Stimulated activated CD8-positive, alpha-beta memory T cell treated with anti-CD3 and anti-CD28 coated beads, Interleukin-7, amount 100 ng/mL, for 4 hours (primary cell): ENCODE measurements around the gene MIA2.
A peak's percentile ranks its signal among the peaks of the same experiment; 100 is the strongest.
"Not testable (repeated sequence)": the region's sequence is repeated elsewhere in the genome, so short reads cannot be mapped to it uniquely, and the experiment has no call there.

Experiments
- DNase-seq, 2 donors: peaks; one replicate each; pipeline ENCODE4 v3.0.0-alpha.2; 2020; ENCODE audit warnings: low read depth in 2 of 2

Gene MIA2

DNA sequence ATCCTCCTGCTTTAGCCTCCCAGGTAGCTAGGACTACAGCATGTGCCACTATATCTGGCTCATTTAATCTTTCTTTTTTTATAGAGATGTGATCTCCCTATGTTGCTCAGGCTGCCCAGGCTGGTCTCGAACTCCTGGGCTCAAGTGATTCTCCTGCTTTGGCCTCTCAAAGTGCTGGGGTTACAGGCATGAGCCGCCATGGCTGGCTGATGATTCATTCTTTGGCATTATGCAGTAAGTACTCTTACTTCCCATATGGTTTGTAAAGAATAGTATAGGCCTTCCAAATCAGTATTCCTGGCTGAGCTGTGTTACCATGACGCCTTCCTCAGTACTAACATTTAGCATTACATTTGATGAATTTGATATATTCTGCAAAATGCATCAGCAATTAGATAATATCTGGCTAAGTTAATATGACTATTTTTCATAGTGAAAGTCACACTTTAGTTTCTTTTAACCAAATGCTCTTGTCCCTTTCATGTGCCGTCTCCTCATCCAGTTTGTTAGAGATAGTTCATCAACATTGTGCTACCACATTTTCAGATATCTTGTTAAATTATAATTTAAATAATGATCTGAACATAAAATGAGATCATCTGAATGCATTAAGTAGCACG lies 3.2 kb upstream of the MIA2 start:
- DNase-seq = no peak

DNA sequence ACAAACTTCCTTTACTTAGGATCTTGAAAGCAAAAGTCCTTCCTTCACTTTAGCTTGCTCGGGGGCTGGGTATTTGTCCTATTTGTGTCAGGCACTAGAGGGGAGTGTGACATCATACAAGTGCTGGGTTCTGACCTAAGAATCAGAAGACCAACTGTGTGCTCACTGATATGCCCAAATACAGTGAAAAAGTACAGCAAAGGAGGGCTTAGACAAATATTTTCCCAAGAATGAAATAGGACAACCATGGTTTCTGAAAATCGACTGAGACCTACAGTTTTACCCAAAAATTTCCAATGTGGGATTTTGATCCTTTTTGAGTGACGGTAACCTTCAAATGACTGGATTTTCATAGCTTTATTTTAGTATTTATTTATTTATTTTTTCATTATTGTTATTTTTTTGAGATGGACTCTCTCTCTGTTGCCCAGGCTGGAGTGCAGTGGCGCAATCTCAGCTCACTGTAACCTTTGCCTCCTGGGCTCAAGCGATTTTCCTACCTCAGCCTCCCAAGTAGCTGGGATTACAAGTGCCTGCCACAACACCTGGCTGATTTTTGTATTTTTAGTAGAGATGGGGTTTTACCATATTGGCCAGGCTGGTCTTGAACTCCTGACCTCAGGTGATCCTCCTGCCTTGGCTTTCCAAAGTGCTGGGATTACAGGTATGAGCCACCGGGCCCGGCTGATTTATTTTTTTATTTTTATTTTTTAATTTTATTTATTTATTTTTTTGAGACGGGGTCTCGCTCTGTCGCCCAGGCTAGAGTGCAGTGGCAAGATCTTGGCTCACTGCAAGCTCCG lies 1.8 kb upstream of the MIA2 start:
- peak in 1 of 2 donors; percentile 19 for DNase-seq

DNA sequence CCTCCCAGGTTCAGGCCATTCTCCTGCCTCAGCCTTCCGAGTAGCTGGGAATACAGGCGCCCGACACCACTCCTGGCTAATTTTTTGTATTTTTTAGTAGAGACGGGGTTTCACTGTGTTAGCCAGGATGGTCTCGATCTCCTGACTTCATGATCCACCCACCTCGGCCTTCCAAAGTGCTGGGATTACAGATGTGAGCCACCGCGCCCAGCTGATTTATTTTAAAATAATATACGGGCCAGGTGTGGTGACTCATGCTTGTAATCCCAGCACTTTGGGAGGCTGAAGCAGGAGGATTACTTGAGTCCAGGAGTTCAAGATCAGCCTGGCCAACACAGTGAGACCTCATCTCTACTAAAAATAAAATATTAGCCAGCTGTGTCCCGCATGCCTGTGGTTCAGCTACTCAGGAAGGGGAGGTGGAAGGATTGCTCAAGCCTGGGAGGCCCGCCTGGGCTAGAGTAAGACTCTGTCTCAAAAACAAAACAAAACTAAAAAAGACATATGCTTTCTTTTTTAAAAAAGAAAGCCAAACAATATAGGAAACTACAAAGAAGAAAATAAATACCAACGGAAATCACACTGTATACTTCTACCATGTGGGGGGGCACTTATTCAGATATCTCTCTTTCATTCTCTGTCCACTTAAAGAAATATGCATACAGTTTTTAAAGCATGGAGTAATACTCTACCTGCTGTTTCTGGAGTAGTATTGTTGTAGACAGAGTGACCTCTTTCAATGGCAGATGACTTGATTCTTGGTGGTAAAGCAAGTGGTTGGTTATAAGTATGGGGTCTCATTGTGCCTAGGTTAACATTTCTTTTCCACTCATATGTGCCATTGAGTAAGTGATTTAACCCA lies 930 bp upstream of the MIA2 start:
- DNase-seq = no peak

DNA sequence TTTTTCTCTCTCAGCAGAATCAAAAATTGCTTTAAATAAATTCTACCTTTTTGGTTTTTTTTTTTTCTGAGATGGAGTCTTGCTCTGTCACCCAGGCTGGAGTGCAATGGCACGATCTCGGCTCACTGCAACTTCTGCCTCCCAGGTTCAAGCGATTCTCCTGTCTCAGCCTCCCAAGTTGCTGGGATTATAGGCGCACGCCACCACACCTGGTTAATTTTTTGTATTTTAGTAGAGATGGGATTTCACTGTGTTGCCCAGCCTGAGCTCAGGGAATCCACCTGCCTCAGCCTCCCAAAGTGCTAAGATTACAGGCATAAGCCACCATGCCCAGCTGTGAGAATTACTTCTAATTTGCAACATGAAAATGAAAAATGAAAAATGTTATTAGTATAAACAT lies 1.3 kb downstream of the MIA2 start:
- not testable (repeated sequence) for DNase-seq

DNA sequence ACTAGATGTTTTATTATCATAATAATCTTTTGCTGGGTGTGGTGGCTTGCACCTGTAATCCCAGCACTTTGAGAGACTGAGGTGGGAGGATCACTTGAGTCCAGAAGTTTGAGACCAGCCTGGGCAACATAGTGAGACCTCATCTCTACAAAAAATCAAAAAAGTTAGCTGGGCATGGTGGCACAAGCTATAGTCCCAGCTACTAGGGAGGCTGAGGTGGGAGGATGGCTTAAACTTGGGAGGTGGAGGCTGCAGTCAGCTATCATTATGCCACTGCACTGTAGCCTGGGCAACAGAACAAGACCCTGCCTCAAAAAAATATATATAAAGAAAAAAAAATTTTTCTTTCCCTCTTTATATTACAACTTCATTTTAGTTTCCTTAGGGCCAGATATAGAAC lies 1.8 kb downstream of the MIA2 start:
- DNase-seq = not testable (repeated sequence)

DNA sequence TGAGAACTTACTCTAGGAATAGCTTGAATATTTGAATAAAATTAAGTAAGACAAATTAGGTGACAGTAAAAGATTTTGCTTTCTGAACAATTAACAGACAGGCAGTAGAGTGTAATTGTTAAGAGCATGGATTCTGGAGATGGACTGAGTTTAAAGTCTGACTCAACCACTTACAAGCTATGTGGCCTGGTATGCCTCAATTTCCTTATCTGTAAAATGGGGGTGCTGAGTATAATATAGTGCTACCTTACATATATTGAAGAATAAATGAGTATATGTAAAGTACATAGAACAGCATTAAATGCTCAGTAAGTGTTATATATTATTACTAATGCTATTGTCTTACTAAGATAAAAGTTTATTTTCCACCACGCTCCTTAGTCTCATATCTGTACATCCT lies 7.1 kb downstream of the MIA2 start:
- DNase-seq = no peak

DNA sequence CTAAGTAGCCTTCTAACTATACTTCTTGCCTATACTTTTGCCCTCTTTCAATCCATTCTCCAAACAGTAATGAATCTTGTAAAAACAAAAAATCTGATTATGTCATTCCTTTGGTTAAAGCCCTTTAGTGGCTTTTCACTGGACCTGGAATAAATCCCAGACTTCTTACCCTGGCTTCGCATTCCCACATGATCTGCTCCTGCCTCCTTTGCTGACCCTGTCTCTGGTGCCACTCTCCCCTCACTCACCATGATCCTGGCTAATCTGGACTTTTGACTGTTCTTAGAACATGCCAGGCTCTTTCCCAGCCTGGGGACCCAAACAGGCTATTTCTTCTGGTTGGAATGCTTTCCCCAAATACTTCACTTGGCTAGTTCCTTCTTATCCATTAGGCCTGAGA lies 7.9 kb downstream of the MIA2 start:
- DNase-seq = no peak

DNA sequence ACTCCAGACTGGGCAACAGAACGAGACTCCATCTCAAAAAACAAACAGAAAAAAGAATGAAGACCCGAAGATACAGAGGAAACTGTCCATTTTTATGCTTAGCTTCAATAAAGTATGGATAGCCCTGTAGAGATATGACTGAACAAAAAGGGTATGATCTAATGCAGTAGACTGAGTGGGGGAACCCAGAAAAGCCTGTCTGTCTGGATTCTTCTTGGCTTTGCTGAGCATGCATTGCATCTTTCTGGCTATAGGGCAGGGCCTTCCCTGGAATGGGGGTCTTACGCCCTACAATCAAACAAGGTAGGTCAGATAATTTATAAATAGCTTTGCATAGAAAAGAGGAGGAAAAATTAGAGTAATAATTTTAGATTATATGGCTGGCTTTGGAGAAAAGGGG lies 10.1 kb downstream of the MIA2 start:
- DNase-seq = no peak

DNA sequence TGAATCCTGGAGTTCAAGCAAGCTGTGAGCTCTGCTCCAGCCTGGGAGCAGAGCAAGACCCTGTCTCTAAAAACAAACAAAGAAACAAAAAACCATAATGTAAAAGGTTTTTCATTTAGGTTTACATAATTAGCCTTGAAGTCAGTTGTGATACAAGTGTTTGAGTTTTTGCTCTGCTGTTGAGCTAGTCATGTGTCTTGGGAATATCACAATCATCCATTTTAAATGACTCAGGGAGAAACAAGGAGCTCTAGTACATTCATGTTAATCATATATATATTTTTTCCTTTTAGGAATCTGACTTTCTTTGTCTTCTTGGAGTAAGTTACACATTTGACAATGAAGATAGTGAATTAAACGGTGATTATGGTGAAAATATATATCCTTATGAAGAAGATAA lies 12.9 kb downstream of the MIA2 start:
- DNase-seq = no peak

DNA sequence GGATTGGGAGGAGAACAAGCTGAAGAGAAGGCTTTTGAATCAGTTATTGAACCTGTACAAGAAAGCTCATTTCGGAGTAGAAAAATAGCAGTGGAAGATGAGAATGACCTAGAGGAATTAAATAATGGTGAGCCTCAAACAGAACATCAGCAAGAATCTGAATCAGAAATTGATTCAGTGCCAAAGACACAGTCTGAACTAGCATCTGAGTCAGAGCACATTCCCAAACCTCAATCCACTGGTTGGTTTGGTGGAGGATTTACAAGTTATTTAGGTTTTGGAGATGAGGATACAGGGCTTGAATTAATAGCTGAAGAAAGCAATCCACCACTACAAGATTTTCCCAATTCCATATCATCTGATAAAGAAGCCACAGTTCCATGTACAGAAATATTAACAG lies 13.5 kb downstream of the MIA2 start:
- no peak for DNase-seq

DNA sequence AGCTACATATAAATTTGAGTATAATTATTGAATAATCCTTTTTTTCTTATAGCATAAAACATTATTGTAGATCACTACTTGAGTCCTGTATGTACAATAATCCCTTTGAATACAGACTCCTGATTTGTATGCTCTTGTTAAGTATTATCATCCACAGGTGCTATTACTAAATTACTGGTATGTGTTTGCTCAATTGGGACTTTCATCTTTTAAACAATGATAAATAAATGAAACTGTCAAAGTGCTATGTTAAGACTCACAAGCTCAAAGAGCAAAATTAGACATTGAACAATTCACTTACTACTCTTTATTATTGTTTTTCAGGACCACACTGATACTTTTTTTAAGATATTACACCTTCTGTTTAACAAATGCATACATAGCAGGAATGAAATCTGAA lies 17.8 kb downstream of the MIA2 start:
- DNase-seq = no peak

DNA sequence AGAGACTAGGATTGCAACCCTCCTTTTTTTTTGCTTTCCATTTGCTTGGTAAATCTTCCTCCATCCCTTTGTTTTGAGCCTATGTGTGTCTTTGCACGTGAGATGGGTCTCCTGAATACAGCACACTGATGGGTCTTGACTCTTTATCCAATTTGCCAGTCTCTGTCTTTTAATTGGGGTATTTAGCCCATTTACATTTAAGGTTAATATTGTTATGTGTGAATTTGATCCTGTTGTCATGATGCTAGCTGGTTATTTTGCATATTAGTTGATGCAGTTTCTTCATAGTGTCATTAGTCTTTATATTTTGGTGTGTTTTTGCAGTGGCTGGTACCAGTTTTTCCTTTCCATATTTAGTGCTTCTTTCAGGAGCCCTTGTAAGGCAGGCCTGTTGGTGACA lies 23.7 kb downstream of the MIA2 start:
- DNase-seq = not testable (repeated sequence)

DNA sequence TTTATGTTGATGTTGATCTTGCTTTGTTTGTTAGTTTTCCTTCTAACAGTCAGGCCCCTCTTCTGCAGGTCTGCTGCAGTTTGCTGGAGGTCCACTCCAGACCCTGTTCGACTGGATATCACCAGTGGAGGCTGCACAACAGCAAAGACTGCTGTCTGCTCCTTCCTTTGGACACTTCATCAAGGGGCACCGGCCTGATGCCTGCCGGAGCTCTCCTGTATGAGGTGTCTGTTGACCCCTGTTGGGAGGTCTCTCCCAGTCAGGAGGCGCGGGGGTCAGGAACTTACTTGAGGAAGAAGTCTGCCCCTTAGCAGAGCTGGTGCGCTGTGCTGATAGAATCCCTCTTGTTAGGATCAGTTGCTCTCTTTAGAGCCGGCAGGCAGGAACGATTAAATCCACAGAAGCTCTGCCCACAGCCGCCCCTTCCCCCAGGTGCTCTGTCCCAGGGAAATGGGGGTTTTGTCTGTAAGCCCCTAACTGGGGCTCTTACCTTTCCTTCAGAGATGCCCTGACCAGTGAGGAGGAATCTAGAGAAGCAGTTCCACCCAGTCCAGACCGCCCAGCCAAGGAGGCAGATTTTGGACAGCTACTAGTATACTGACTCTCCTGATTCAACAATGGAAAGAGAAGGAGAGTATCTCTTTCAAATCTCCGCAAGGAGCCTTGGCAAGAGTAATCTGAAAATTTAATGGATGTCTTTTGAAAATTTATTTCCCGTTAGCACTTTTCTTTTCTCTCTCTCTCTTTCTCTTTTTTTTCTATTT lies 25.2 kb downstream of the MIA2 start:
- no peak for DNase-seq

DNA sequence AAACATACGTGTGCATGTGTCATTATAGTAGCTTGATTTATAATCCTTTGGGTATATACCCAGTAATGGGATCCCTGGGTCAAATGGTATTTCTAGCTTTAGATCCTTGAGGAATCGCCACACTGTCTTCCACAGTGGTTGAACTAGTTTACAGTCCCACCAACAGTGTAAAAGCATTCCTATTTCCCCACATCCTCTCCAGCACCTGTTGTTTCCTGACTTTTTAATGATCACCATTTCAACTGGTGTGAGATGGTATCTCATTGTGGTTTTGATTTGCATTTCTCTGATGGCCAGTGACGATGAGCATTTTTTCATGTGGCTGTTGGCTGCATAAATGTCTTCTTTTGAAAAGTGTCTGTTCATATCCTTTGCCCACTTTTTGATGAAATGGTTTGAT lies 26.4 kb downstream of the MIA2 start:
- DNase-seq = not testable (repeated sequence)

DNA sequence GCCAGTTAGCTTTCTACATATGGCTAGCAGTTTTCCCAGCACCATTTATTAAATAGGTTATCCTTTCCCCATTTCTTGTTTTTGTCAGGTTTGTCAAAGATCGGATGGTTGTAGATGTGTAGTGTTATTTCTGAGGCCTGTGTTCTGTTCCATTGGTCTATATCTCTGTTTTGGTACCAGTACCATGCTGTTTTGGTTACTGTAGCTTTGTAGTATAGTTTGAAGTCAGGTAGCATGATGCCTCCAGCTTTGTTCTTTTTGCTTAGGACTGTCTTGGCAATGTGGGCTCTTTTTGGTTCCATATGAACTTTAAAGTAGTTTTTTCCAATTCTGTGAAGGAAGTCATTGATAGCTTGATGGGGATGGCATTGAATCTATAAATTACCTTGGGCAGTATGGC lies 28.5 kb downstream of the MIA2 start:
- not testable (repeated sequence) for DNase-seq

DNA sequence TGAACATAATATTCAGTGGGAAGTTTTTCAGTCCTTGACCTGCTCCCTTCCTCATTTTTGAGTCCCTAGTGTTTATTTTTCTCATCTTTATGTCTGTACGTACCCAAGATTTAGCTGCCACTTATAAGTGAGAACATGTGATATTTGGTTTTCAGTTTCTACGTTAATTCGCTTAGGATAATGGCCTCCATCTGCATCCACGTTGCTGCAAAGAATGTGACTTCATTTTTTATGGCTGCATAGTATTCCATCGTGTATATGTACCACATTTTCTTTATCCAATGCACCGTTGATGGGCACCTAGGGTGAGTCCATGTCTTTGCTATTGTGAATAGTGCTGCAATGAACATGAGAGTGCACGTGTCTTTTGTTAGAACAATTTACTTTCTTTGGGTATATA lies 30.3 kb downstream of the MIA2 start:
- DNase-seq = no peak

DNA sequence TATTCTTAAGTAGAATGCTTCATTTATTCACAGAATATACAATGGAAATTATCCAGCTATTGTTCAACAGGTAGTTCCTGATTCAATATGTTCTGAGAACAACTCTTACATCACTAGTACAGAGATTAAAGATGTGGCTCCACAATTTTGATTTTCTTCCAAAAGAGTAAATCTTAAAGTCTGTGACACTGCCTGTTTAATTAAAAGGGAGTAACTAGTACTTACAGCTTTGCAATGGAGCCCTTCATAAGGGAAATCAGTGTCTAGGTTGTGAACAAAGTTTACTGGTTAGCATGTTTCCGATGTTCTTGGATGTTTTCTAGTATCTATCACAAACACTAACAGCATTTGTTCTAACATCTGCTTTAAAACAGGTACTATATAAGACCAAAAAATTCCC lies 30.8 kb downstream of the MIA2 start:
- no peak for DNase-seq

DNA sequence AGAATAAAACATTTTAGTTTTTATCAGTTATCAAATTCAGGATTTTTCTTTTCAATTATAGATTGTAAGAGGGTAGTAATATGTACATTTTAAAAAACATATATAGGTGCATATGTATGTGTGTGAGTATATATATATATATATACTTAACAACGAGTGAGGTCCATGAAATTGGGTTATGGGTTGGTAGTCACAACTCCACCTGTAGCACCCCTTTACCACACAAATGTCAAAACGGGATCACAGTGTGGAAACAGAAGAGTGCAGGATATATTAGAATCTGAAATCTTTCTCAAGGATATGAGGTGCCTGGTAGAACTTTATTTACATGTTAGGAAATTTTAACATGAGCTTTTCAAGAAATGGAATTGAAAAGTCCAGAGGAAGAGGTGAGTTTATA lies 31.3 kb downstream of the MIA2 start:
- no peak for DNase-seq

DNA sequence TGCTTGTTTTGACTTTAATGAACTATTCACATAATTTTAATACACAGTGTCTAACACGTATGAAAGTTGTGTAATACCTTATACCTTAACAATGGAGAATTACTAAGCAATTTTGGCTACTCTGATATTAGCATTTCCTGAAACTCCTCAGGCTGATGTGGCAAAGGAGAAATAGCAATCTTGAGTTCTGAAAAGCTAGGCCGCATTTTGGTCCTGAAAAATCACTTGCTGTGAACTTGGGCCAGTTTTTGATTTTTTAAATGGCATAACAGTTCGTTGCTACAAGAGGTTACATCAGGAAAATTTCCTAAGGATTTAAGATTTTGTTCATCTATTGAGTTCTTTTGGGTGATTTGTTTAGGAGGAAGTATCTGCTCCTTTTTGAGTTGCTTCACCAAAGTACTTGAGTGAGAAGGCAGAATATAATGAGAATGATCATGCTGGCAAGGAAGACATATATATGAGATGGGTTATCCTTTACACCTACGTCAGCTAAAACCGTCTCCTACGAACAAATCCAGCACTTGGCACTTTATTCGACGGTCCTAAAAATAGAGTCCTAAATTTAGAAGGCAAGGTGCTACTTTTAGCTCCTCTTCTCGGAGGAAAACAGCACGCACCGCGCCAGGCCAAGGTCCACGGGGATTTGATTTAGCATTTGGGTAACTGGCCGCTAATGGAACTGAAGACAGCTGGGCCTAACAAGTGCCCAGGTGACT lies 32.2 kb downstream of the MIA2 start:
- no peak for DNase-seq

DNA sequence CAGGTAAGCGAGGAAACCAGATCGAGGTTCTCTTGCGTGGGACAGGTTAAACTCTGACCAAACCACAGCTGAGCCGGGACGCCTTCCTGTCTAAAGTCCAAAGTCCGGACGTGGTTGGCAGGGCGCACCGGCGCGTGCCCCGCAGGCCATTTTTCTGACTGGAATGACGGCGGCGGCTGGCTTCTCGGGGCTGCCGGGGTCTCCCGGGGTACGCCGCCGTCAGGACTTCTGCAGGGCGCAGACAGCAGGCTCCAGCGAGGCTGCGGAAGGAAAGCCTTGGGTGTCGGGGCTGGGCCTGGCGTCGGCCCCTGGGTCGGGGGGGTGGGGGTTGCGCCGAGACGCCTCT lies 32.8 kb downstream of the MIA2 start:
- DNase-seq = no peak

DNA sequence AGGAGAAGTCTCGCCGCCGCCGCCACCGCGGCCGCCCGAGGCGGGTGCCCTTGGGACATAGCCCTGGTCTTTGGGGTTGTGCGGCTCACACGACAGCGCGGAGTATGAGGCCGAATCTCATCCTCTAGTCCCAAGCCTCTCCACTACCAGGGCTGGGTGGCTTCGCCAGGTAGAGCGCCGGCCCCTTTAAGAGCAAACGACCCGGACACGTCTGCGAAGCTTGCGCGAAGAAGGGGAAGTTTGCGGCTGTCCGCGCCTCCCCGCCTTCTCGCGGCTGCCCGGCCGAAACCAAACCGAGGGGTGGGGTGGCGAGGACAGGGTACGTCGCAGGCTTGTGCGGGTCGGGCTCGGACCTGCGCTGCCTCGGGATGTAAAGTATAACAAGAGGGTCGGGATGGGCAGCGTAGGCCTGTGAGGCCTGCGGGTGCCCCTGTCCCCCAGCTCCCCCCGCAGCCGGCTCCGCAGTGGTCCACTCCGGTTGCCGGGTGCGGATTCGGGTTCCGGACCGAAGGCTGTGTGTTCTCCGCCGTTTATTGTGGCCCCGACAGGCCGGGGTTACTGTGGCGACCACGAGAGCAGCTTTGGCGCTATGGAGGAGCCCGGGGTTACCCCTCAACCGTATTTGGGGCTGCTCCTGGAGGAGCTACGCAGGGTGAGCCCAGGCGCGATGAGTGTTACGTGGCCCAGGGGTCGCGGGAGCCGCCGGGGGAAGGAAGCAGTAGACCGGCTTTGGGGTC lies 33.3 kb downstream of the MIA2 start:
- peak; percentile 59 to 76 for DNase-seq
